Right renal cortex interstitium (tissue), 3 donors: ENCODE data around the gene ALK. TPM values are rescaled to one million over a fixed set of nuclear protein-coding genes. Genes with fewer than 3 reads are reported as not detected.
A peak's percentile ranks its signal among the peaks of the same experiment; 100 is the strongest.

Experiments
- DNase-seq, 3 donors: peaks; one replicate each; pipeline ENCODE4 v3.0.0-alpha.2; 2013; ENCODE audit warnings: low read depth in 3 of 3, low spot score in 2 of 3
- polyA plus RNA-seq, 3 donors: library from polyadenylated mRNA; unstranded; fragments of 120-200 nt; gene quantifications; one replicate each; pipeline ENCODE4 v1.2.1, GENCODE V29; 2013; ENCODE audit not compliant: insufficient read length in 3 of 3

ALK gene
- polyA plus RNA-seq, 3 donors: 0.29 to 0.31 (median 0.29) TPM

- DNase-seq: no peak
These were observed 361.8 kb downstream of the ALK start for GRCh38 chr2:29559578-29559977.

- DNase-seq: no peak
These were observed 363.3 kb downstream of the ALK start for GRCh38 chr2:29558097-29558496.

GRCh38 chr2:29557268-29557667 is 364.1 kb downstream of the ALK start:
- no peak for DNase-seq

GRCh38 chr2:29549069-29549380 is 372.4 kb downstream of the ALK start:
- DNase-seq: no peak

GRCh38 chr2:29544917-29545316 is 376.5 kb downstream of the ALK start:
- no peak for DNase-seq

GRCh38 chr2:29544031-29544430 is 377.4 kb downstream of the ALK start:
- DNase-seq: no peak

- no peak for DNase-seq
These were observed 386.2 kb downstream of the ALK start for GRCh38 chr2:29535188-29535587.

- DNase-seq: no peak
These were observed 388.9 kb downstream of the ALK start for GRCh38 chr2:29532436-29532835.

GRCh38 chr2:29531626-29532025 is 389.8 kb downstream of the ALK start:
- DNase-seq: no peak

- no peak for DNase-seq
These were observed 391.1 kb downstream of the ALK start for GRCh38 chr2:29530281-29530680.

- peak; percentile 25 to 49 (median 34) for DNase-seq
These were observed 392.4 kb downstream of the ALK start for GRCh38 chr2:29528891-29529520.

- DNase-seq: no peak
These were observed 393.0 kb downstream of the ALK start for GRCh38 chr2:29528371-29528770.

GRCh38 chr2:29527947-29528346 is 393.4 kb downstream of the ALK start:
- no peak for DNase-seq

- no peak for DNase-seq
These were observed 394.5 kb downstream of the ALK start for GRCh38 chr2:29526587-29527586.

GRCh38 chr2:29525921-29526320 is 395.5 kb downstream of the ALK start:
- DNase-seq: no peak

- no peak for DNase-seq
These were observed 396.7 kb downstream of the ALK start for GRCh38 chr2:29524652-29525051.

- DNase-seq: no peak
These were observed 398.3 kb downstream of the ALK start for GRCh38 chr2:29522951-29523669.

- no peak for DNase-seq
These were observed 401.4 kb downstream of the ALK start for GRCh38 chr2:29520001-29520400.

GRCh38 chr2:29519338-29519925 is 402.0 kb downstream of the ALK start:
- DNase-seq: no peak

- DNase-seq: no peak
These were observed 402.6 kb downstream of the ALK start for GRCh38 chr2:29518646-29519337.
